EH (cell line): ENCODE results near the gene SRGAP1.

Source experiments
- DNase-seq: peaks from one replicate; pipeline ENCODE4 v3.0.0-alpha.2; 2015; ENCODE audit warnings: low read depth

Gene SRGAP1

GRCh38 chr12:64053117-64053516 is 208.6 kb downstream of the SRGAP1 start:
- no peak for DNase-seq

- no peak for DNase-seq
These were observed 209.6 kb downstream of the SRGAP1 start for GRCh38 chr12:64054079-64054520.

DNA sequence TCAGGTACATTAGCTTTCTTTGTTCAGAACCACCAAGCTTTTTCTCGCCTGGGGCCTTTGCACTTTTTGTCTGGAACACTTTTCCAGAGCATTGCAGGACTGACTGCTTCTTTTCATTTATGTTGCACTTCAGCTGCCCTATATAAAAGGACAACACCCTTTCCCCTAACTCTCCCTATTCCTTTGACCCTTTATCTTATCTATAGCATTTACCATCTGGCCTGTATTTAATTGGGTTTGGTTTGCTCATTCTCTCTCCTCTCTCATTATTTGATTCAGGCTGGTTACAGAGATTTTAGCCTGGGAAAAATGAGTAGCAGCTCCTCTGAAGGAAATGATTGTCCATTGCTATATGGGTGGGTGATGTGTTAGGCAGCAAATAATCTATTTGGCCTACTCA is 212.2 kb downstream of the SRGAP1 start:
- DNase-seq: no peak

- no peak for DNase-seq
These were observed 213.2 kb downstream of the SRGAP1 start for GRCh38 chr12:64057706-64058105.

DNA sequence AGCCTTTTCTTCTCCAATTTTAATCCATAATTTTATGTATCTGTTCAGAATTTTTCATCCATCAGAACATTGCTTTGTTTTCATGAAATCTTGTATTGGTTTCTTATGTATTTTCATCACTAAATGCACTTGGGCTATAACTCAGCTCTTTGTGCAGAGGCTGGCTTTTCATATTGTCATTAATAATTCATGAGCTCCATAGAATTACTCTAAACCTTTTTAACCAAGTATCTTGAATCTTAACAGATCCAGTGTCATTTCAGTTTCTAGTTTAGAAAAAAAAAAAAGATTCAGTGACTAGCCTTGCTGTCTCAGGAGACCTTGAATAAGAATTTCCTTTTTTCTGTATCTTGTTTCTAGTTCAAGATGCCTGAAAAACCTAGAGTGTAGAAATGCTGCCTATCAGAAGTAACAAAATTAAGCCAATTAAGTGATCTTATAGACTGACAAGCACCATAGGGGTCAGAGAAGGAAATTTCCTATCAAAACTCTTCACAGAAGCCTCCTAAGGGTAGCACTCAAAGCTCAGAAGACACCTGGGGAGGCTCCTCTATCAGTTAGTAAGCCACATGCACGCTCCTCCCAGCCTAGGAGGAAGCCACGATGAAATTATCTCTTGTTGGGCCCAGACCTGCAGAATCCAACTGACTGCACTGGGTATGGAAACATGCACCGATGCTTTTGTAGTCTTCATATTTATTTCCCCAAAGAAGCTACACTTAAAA is 214.2 kb downstream of the SRGAP1 start:
- DNase-seq: no peak

DNA sequence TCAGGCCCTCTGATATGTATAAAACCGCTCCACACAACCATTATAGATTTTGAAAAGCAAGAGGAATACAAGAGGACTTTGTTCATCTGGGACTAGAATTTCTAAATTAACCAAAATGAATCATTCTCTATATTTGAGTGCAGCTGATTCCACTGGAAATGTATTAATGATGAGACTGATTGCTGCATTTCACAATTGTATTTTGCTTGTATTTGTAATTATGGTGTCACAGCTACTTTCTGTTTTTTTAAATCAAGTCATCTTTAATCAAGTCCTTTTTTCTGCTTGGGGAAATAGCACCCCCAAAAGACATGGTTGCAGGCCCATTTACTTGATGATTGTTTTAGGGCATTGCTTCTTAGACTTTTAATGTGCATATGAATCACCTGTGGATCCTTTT is 215.2 kb downstream of the SRGAP1 start:
- DNase-seq: no peak

- peak; percentile 5 for DNase-seq
These were observed 217.4 kb downstream of the SRGAP1 start for GRCh38 chr12:64061868-64062375.

GRCh38 chr12:64063121-64063520 is 218.6 kb downstream of the SRGAP1 start:
- no peak for DNase-seq

- no peak for DNase-seq
These were observed 219.7 kb downstream of the SRGAP1 start for GRCh38 chr12:64064240-64064639.

DNA sequence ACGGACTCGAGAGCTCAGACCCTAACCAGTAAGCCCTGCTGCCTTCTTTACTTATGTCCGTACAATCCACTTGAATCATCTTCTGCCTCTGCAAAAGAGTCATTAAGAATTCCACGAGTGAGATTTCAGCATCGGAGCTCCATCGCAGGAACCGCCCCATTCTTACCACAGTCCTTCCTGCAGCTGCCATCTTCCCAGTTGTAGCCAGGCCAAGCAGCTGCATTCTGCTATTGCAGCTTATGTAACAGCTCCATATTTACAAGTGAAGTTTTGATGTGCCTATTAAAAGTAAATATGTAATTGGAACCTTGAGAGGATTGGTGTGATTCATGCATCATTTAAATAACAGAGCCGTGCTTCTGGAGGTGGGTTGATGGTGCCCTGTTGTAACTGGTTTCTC is 220.2 kb downstream of the SRGAP1 start:
- no peak for DNase-seq

GRCh38 chr12:64065881-64066451 is 221.5 kb downstream of the SRGAP1 start:
- DNase-seq: no peak

DNA sequence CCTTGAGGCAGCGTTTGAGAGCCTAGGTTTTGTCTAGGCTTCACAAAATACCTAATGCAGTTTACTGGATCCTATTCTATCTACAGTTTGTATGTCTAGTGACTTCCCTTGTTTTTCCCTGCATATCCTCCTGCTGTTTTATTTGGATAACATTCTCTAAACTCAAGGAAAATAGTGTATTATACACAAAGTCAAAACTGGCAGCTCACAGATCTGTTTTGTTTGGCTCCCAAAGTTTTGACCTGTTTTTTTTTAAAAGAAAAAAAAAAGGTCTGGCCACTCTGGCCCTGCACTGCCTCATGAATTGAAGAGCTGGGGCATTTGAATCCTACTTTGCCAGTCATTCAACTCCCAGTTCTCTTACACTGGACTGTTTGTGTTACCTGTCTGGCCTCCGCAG is 222.3 kb downstream of the SRGAP1 start:
- DNase-seq: no peak

GRCh38 chr12:64070454-64070853 is 226.0 kb downstream of the SRGAP1 start:
- DNase-seq: no peak

GRCh38 chr12:64072916-64073575 is 228.5 kb downstream of the SRGAP1 start:
- peak; percentile 17 for DNase-seq

DNA sequence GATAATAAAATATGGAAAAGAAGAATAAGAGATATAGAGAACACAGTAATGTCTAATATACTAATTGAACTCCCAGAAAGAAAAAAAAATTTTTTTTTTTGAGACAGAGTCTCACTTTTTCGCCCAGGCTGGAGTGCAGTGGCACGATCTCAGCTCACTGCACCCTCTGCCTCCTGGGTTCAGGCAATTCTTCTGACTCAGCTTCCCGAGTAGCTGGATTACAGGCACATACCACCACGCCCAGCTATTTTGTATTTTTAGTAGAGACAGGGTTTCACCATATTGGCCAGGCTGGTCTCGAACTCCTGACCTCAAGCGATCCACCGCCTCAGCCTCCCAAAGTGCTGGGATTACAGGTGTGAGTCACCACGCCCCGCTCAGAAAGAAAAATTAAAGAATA is 232.1 kb downstream of the SRGAP1 start:
- DNase-seq: peak; percentile 10

GRCh38 chr12:64077922-64078321 is 233.4 kb downstream of the SRGAP1 start:
- DNase-seq: peak; percentile 46

GRCh38 chr12:64080319-64081007 is 236.0 kb downstream of the SRGAP1 start:
- DNase-seq: no peak

GRCh38 chr12:64081008-64081404 is 236.5 kb downstream of the SRGAP1 start:
- DNase-seq: no peak

DNA sequence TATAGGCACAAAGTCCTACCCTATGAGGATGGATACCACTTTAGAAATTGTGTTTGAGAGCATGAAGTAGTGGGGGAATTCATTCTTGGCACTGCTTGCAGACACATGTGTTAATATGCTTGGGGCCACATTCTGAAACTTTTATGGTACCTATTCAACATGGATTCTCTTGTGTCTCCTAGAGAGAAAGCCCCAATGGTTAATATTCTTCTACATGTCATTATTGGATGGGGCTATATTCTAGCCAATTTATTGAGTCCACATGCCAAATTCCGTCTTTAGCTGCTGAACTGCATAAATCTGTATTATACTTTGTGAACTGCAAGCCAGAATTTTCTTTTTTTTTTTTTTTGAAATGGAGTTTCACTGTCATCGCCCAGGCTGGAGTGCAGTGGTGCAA is 237.6 kb downstream of the SRGAP1 start:
- DNase-seq: no peak

DNA sequence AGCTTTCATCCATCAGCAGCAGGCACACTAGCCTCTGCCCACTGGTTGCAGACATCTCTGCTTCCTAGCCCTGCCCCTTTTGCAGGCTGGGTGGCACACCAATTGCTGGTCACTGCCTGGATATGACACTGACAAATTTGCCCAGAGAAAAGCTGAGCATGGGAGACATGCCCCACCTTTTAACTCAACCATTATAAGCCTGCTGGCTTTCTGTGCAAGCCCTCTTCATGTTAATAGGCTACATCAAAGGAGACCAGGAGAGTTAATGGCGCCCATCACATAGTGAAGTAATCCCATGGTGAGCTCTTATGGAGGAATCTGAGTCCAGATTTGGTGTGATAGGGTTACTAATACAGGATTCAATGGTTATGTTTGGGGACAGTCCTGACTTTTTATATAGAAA is 238.4 kb downstream of the SRGAP1 start:
- DNase-seq: no peak

- DNase-seq: peak; percentile 94
These were observed 239.0 kb downstream of the SRGAP1 start for GRCh38 chr12:64083285-64084210.
